ENCODE measurements around the gene POLR2J.
A peak's percentile ranks its signal among the peaks of the same experiment; 100 is the strongest.
"Not testable (repeated sequence)": the region's sequence is repeated elsewhere in the genome, so short reads cannot be mapped to it uniquely, and the experiment has no call there.

POLR2J gene

DNA sequence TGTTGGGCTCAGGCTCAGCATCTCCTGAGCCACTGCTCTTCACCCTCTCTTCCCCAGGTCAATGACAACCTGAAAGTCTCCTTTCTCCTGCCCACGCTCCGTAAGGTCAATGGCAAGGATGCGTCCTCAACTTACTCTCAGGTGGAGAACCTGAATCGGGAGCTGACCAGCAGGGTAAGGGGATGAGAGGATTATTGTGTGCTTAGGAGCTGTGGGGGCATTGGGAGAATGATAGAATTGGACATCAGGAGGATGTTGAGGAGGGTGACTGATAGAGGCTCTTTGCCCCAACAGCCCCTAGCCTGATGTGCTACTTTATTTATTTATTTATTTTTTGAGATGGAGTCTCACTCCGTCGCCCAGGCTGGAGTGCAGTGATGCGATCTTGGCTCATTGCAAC, 12.6 kb downstream of the POLR2J start:
- no peak for DNase-seq (ENCODE audit: low read depth in 2 of 2)

DNA sequence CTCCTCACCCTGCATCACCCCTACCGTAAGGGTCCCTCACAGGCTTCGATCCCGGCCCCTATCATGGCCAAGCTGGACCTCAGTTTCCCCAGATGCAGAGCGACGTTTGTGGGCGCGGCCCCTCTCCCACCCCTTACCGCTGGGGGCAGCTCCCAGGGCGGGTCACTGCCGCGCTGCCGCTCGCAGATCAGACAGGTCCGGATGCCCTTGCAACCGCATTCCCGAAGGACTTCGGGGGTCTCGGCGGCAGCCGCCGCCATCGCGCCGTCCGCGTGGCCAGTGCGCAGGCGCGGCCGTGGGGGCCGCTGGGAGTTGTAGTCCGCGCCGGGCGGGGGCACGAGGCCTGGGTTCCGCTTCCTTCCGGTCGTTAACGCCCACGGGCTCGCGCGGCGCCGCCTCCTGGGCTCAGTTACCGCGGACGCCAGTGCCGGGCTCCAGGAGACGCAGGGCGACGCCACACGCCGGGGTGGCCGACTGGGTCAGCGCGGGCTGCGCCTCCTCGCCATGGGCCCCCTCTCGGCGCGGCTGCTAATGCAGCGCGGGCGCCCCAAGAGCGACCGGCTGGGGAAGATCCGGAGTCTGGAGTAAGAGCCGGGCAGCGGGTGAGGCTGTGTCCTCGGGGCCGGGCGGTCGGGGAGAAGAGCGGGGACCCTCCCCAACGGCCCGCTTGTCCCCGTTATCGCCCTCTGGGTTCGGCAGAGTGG, 14.0 kb downstream of the POLR2J start, which contains the start of the genes ALKBH4 and LRWD1:
Gene ALKBH4 (minus strand): TSS at position 287 of the 704 bp plus-strand sequence. CDS start 27 bp downstream, at position 260.
Gene LRWD1 (plus strand): TSS at position 408 of the 704 bp plus-strand sequence. CDS start 97 bp downstream, at position 505.
- DNase-seq (ENCODE audit: low read depth in 2 of 2), result peak; percentile 94 to 96

- no peak for DNase-seq (ENCODE audit: low read depth in 2 of 2)
Observed at GRCh38 chr7:102463841-102464576, 14.7 kb downstream of the POLR2J start.

DNA sequence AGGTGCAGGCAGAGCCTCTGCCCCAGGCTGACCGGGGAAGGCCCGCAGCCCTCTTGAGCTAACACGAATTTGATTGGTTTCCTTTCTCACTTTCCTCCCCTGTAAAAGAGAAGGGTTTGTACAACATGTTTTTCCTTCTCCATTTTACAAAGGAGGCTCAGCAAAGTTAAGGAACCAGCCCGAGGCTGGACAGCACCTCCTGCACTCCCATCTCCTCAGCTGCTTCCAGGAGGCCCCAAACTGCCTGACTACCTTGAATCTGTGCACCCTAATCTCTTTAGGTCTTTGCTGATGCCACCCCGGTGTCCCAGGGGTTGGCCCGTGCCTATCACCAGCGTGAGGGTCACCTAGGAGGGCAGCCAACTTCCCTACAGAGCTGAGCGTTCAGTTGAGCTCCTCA, 18.3 kb downstream of the POLR2J start:
- DNase-seq (ENCODE audit: low read depth in 2 of 2), result no peak

GRCh38 chr7:102459221-102459844, 19.4 kb downstream of the POLR2J start:
- no peak for DNase-seq (ENCODE audit: low read depth in 2 of 2)

DNA sequence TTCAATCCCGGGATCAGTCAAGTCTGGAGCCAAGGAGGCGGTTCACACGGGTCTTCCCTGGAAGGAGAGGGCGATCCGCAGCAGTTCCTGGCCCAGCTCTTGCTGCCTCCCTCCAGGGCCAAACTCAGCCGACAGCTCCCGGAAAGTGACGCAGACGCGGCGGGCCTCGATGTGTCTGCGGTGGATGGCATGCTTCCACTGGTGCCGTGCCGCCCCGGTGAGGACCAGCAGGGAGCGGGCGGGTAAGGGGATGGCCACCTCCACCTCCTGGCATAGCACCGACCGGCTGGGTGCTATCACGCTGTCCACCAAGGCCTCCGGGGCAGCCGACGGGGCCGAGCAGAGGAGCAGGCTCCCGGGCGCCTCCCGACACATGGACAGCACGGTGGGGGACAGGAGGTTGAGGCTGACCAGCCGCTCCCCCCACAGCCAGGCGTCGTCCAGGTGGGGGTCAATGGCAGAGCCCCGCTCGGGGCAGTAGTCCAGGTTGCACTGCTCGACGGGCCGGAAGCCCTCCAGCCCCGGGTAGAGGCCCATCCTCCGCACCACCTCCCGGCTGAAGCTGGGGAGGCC, 21.3 kb downstream of the POLR2J start:
- no peak for DNase-seq (ENCODE audit: low read depth in 2 of 2)

DNA sequence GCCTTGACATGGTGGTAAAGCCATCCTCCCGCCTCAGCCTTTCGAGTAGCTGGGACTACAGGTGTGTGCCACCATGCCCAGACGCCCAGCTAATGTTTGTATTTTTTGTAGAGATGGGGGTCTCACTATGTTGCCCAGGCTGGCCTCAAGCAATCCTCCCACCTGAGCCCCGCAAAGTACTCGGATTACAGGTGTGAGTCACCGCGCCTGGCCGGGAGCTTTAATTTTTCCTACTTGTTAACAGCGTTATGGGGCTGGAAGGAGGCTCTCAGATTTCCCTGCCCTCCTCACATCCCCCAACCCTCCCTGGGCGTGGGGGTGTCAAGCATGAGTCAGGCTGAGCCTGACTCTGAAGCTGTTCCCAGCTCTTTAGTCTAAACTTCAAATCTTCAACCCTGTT, 22.4 kb downstream of the POLR2J start:
- no peak for DNase-seq (ENCODE audit: low read depth in 2 of 2)

DNA sequence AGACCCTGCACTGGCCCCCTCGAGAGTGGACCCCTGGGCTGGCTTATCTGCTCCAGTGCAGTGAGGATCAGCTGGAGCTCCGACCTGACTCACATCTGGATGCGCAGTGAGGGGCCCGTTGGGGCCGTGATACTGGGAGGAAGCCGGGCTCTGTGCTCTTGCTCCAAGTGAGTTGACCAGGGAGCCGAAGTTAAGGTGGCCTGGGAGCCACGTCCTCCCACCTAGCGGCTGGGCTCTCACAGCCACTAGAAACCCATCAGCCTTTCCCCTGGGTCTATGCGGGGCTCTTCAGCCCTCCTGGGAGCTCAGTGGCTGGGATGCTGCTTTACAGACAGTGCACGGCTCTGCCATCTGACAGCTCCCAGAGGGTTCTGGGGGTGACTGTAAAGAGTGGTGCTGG, 23.1 kb downstream of the POLR2J start:
- no peak for DNase-seq (ENCODE audit: low read depth in 2 of 2)

- DNase-seq (ENCODE audit: low read depth in 2 of 2), result not testable (repeated sequence)
Observed at GRCh38 chr7:102454932-102455331, 23.8 kb downstream of the POLR2J start.

GRCh38 chr7:102454468-102454867, 24.3 kb downstream of the POLR2J start:
- no peak for DNase-seq (ENCODE audit: low read depth in 2 of 2)

- no peak for DNase-seq (ENCODE audit: low read depth in 2 of 2)
Observed at GRCh38 chr7:102453319-102453718, 25.4 kb downstream of the POLR2J start.

- no peak for DNase-seq (ENCODE audit: low read depth in 2 of 2)
Observed at GRCh38 chr7:102452451-102452850, 26.3 kb downstream of the POLR2J start.

DNA sequence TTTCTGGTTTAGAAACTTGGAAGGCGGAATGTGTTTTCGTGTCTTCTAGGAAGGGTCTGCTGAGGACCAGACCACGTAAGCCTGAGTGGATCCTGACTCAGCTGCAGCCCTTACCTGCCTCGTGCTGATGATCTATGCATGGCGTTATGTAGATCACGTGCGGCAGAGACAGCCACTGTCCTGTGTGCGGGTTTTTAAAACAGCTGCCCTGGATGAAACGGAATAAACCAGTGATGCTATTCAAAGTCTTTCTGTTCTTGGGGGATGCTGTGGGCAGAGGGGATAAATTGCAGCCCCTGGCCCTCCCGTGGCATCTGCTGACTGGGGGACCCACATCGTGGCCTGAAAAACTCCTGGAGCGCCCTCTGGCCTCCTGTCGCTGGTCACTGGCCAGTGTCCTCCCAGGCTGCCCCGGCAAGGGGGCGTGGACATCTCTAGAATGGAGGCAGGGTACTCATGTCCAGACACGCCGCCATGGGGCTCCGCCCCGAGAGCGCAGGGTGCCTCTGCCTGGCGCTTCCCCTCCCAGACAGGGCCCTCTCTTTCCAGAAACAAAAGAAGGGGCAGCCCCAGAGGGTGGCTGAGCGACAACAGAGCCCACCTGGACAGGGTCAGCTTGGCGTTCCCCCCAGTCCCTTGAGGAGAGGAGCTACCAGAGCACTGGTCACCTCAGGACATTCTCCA, 27.2 kb downstream of the POLR2J start:
- no peak for DNase-seq (ENCODE audit: low read depth in 2 of 2)

DNA sequence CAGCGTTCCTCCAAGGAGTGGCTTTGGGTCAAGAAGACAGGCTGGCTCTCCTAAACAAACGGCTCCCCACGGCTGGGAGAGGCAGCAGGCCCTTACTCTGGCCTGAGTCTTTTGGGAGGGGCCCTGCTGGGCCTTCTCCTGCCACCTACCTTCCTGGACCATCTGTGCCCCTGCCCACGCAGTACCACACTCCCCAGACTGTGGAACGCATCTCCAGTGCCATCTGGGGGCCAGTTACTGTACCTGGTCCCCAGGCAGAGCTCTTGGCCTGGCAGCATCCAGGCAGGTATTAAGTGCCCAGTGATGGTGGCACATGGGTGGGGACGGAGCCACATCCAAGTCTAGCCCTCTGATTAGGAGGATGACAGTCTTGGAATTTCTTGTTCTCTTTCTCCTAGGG, 28.5 kb downstream of the POLR2J start:
- DNase-seq (ENCODE audit: low read depth in 2 of 2), result no peak

DNA sequence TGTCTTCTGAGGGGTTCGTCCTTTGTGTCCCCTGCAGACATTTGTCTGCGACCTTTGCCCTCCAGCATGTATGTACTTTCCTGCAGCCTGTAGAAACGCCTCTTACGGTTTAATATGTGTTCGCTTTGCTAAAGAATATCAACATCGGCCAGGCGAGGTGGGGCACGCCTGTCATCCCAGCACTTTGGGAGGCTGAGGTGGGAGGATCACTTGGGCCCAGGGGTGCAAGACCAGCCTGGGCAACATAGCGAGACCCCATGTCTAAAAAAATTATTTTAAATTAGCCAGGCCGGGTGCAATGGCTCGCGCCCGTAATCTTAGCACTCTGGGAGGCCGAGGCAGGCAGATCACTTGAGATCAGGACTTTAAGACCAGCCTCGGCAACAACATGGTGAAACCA, 29.6 kb downstream of the POLR2J start:
- DNase-seq (ENCODE audit: low read depth in 2 of 2), result no peak

DNA sequence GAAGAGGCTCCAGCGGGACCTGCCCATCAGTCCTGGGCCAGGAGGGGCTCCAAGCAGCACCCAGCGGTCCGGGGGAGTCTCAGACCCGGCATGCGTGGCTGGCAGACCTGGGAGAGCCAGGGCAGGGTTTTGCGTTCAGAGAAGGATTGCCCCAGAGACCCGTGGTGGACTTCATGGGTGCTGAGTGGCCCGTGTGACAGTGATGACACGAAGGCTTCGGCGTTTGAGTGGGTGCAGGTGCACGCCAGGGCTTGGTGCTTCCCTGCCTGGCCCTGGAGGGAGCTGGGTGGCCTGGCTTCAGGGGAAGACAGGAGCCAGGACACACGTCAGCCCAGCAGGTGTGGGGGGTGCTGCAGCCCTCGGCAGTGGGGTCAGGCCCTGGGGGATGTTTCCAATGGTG, 31.4 kb downstream of the POLR2J start:
- DNase-seq (ENCODE audit: low read depth in 2 of 2), result no peak

DNA sequence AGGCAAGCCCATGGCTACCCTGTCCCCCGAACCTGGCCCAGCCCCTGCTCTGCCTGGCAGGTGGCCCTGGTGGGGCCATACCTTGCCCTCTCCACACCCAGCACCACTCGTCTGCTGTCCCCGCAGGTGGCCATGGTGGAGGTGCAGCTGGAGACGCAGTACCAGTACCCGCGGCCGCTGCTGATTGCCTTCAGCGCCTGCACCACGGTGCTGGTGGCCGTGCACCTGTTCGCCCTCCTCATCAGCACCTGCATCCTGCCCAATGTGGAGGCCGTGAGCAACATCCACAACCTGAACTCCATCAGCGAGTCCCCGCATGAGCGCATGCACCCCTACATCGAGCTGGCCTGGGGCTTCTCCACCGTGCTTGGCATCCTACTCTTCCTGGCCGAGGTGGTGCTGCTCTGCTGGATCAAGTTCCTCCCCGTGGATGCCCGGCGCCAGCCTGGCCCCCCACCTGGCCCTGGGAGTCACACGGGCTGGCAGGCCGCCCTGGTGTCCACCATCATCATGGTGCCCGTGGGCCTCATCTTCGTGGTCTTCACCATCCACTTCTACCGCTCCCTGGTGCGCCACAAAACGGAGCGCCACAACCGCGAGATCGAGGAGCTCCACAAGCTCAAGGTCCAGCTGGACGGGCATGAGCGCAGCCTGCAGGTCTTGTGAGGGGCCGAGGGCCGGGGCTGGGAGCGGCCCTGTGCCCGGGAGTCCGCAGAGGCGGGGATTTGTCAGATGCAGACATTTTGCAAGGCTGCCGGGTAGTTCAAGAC, 32.1 kb downstream of the POLR2J start:
- DNase-seq (ENCODE audit: low read depth in 2 of 2), result no peak

DNA sequence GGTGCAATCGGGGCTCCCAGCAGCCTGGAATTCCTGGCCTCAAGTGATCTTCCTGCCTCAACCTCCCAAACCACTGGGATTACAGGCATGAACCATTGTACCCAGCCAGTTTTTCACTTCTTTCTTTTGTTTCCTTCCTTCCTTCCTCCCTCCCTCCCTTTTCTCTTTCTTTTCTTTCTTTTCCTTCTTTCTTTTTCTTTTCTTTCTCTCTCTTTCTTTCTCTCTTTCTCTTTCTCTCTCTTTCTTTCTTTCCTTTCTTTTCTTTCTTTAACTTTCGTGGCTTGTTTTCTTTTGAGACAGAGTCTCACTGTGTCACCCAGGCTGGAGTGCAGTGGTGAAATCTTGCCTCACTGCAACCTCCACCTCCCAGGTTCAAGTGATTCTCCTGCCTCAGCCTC, 33.0 kb downstream of the POLR2J start:
- no peak for DNase-seq (ENCODE audit: low read depth in 2 of 2)

DNA sequence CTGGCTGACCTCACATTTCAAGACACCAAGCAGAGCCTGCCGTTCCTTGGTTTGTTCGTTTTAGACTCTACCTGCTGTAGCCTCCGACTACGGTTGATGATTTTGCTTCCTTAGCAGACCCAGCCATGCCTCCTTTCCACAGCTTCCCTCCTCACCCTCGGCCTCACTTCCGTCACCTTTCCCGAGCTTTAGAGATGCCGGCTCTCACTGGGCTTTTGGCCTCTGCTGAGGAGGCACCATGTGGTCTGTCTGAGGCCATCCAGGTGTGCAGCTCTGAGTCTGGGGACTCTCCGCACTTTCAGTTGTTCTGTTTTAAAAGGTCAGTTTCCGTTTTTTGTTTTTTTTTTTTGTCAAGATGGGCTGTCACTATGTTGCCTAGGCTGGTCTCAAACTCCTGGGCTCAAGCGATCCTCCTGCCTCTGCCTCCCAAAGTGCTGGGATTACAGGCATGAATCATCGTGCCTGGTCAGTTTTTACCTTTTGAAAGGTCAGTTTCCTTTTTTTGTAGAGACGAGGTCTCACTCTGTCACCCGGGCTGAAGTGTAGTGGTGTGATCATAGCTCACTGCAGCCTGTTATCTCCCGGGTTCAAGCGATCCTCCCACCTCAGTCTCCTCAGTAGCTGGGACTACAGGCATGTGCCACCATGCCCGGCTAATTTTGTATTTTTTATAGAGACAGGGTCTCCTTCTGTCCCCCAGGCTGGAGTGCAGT, 33.6 kb downstream of the POLR2J start:
- no peak for DNase-seq (ENCODE audit: low read depth in 2 of 2)
